GM12873 (cell line): ENCODE results near the gene UBL3.

Experiments used
- TF ChIP-seq, protein P1 (sequence below): IDR thresholded peaks from 2 replicates; pipeline ENCODE4 v1.5.1; 2012; ENCODE audit warnings: low read depth, mild to moderate bottlenecking, moderate library complexity, low read length, control low read depth; ENCODE audit not compliant: insufficient read depth; ENCODE audit errors: missing control alignments

Gene UBL3

DNA sequence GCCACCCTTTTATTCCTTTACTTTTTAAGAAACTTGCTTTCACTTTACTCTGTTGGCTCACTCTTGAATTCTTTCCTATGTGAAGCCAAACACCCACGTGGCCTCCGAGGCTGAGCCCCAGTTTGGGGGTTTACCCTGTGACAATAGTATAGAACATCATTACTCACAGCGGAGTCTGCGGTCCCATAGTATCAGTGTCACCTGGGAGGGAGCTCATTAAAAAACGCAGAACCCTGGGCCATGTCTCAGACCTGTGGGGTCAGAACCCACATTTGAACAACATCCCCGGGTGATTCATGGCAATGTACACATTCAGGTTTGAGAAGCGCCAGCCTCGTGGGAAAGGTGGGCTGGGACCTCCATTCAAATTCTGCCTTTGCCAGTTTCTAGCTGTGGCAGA, 36.0 kb upstream of the UBL3 start:
- TF ChIP-seq, protein P1, sequence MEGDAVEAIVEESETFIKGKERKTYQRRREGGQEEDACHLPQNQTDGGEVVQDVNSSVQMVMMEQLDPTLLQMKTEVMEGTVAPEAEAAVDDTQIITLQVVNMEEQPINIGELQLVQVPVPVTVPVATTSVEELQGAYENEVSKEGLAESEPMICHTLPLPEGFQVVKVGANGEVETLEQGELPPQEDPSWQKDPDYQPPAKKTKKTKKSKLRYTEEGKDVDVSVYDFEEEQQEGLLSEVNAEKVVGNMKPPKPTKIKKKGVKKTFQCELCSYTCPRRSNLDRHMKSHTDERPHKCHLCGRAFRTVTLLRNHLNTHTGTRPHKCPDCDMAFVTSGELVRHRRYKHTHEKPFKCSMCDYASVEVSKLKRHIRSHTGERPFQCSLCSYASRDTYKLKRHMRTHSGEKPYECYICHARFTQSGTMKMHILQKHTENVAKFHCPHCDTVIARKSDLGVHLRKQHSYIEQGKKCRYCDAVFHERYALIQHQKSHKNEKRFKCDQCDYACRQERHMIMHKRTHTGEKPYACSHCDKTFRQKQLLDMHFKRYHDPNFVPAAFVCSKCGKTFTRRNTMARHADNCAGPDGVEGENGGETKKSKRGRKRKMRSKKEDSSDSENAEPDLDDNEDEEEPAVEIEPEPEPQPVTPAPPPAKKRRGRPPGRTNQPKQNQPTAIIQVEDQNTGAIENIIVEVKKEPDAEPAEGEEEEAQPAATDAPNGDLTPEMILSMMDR = no peak

DNA sequence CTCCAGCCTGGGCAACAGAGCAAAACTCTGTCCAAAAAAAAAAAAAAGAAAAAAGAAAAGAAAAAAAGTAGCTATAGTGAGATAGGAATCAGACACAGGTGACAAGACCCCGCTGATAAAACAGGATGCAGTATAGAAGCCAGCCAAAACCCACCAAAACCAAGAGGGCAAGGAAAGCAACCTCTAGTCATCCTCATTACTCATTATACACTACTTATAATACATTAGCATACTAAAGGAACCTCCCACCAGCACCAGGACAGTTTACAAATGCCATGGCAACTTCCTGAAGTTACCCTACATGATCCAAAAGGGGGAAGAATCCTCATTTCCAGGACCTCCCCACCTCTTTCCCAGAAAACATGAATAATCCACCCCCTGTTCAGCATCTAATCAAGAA, 35.6 kb upstream of the UBL3 start:
- TF ChIP-seq, protein P1 = no peak

DNA sequence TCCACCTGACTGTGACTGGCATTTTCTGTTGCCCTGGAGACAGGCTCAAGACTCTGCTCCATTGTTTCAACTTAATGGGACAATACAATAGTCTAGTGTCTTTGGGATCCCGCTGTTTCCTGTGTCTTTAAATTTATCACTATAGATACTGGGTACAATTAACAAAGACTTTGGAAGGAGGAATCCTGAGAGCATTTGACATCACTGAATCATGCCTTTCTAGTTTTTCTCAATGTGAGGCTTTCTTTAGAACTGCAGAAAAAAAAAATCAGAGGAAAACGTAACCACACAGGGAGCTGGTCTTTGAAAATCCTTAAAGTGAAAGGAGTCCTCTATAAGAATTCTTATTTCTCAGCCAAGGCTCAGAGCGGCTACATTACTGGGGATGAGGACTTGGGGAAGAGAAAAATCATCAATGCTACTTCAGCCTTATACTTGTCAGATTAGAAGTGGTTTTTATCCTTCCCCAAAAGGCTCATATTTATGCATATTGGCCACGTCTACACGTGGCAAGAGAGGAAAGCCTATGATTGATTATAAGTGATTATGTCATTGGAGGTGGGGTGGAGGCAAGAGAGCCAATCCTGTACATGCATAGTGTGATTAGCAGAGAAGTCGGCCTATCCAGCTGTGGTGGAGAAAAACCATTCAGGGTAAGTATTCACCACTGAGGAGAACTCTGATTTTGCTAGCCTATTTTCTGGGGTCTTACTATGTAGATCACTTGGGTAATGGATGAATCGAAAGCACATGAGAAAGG, 34.4 kb upstream of the UBL3 start:
- TF ChIP-seq, protein P1 = no peak

DNA sequence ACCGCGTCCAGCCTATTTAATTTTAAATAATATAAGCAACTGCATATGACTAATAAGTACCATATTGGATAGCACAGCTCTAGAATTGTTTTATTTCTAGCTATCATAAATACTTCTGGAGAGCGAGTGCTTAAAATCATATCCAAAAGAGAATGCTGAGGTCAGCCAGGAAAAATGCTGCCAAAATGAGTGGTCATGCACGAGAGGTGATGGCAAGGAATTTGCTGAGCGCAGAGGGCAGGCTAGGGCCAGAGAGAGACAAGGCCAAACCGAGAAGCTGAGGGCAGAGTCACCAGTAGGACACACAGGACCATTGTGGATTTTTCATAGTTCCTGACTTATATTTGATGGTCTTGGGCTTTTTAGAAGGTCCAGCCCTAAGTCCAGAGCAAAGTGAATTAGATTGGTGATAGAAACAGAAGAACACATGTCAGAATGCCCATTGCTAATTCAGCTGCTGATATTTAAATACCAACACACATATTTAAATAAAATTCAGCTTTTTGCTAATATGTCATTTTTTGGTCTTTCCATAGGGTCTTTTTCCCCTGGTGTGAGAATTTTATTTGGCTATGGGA, 33.6 kb upstream of the UBL3 start:
- TF ChIP-seq, protein P1 = no peak

DNA sequence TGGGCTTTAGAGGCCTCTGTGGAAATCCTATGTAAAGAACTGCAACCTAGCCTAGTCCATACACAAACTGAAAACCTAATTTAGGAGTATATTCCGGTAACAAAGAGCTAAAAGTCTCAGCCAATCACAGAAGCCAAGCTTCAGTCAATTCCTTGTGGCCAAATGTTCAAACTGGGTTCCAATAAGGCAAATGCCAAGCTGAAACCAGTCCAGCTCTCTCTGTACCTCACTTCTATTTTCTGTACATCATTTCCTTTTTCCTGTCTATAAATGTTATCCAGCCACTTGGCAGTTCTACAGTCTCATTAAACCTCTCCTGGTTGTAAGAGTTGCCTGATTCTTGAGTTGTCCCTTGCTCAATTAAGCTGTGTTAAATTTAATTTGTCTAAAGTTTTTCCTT, 31.7 kb upstream of the UBL3 start:
- TF ChIP-seq, protein P1 = no peak

DNA sequence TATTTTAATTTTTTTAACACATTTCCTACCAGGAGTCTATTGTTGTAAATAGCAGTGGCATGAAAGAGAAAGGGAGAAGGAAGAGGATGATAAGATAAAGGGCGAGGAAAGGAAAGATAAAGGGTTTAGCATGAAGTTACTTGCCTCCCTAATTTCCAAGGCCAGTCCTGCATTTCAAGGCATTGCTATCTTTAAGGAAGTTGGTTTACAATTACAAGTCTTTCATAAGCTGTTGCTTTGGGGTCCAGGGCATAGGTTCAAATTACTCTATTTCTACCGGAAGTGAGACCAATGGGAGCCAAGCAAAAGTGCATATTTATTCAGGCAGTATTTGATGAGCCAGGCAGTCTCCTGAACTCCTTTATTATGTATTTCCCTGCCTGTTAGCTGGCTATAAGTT, 27.7 kb upstream of the UBL3 start:
- TF ChIP-seq, protein P1 = no peak

DNA sequence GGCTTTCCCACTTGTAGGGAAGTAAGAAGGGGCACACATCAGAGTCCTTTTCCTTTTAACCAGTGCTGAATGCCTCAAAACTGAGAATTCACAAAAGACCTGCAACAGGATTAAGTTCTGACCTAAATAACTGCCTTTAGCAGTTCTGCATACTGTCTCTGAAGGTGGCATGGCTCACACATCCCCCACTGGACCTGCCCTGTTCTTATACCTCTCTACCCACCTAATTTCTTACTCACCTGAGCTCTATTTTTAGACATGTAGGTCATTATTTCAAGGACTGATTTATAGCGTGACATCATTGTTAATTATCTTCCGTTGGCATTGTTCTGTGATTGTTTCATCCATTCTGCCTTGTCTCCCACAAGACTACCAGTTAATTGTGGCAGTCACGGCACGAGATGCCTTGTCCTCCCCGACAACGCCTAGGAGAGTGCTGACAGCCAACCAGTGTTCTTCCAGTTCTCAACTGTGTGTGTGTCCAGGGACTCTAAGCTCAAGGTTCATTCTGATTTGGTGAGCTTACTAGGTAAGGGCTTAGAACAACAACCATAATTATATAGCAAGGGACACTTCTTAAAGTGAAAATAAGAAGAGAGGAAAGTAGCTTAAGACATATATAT, 27.1 kb upstream of the UBL3 start:
- TF ChIP-seq, protein P1 = no peak
